Measurements from ENCODE around the gene ADRA1B.

ADRA1B gene

GRCh38 chr5:159891371-159891770, 24.9 kb upstream of the ADRA1B start:
- TF ChIP-seq CTCF (IDR thresholded peaks at IDR 0.05): no peak
- Histone ChIP-seq H3K36me3 (ENCODE audit: control insufficient read depth, insufficient read depth, low read length) (no peaks in the 10 kb centered on the region), H3K27me3 (ENCODE audit: control insufficient read depth, insufficient read depth, low read length) (no peaks in the 10 kb centered on the region), H2AFZ (no peak overlapping the region), H3K9me3 (ENCODE audit: control insufficient read depth, low read length) (no peaks in the 10 kb centered on the region), H3K27ac (no peak overlapping the region), H3K4me3 (ENCODE audit: low read depth, low read length) (no peak overlapping the region), H3K4me2 (ENCODE audit: low read length) (no peak overlapping the region), H3K79me2 (no peaks in the 10 kb centered on the region), H3K9ac (no peak overlapping the region), H3K4me1 (no peaks in the 10 kb centered on the region)

GRCh38 chr5:159893040-159893695, 23.1 kb upstream of the ADRA1B start:
- Histone ChIP-seq H3K4me1 (no peaks in the 10 kb centered on the region), H3K9ac (no peak overlapping the region), H3K27me3 (ENCODE audit: control insufficient read depth, insufficient read depth, low read length) (no peaks in the 10 kb centered on the region), H3K9me3 (ENCODE audit: control insufficient read depth, low read length) (no peaks in the 10 kb centered on the region), H3K36me3 (ENCODE audit: control insufficient read depth, insufficient read depth, low read length) (no peaks in the 10 kb centered on the region), H3K4me3 (ENCODE audit: low read depth, low read length) (no peak overlapping the region), H2AFZ (no peak overlapping the region), H3K4me2 (ENCODE audit: low read length) (no peak overlapping the region), H3K79me2 (no peaks in the 10 kb centered on the region), H3K27ac (no peak overlapping the region)
- no peak for TF ChIP-seq CTCF (IDR thresholded peaks at IDR 0.05)

GRCh38 chr5:159894149-159894720, 22.0 kb upstream of the ADRA1B start:
- no peak overlapping the region for H3K4me2 ChIP-seq (ENCODE audit: low read length)
- no peak overlapping the region for H3K27ac ChIP-seq

GRCh38 chr5:159897786-159898393, 18.4 kb upstream of the ADRA1B start:
- TF ChIP-seq CTCF (IDR thresholded peaks at IDR 0.05): no peak
- no peak overlapping the region for H2AFZ ChIP-seq
- no peaks in the 10 kb centered on the region for H3K27me3 ChIP-seq (ENCODE audit: control insufficient read depth, insufficient read depth, low read length)
- no peak overlapping the region for H3K27ac ChIP-seq
- no peak overlapping the region for H3K4me2 ChIP-seq (ENCODE audit: low read length)
- no peaks in the 10 kb centered on the region for H3K36me3 ChIP-seq (ENCODE audit: control insufficient read depth, insufficient read depth, low read length)
- H3K9me3 ChIP-seq (ENCODE audit: control insufficient read depth, low read length): no peaks in the 10 kb centered on the region
- no peaks in the 10 kb centered on the region for H3K79me2 ChIP-seq
- H3K4me3 ChIP-seq (ENCODE audit: low read depth, low read length): no peak overlapping the region
- no peak overlapping the region for H3K9ac ChIP-seq
- no peaks in the 10 kb centered on the region for H3K4me1 ChIP-seq

More at GRCh38 chr5:159894149-159894720, 22.0 kb upstream of the ADRA1B start:
- Histone ChIP-seq H3K4me3 (ENCODE audit: low read depth, low read length) (no peak overlapping the region), H3K36me3 (ENCODE audit: control insufficient read depth, insufficient read depth, low read length) (no peaks in the 10 kb centered on the region), H3K79me2 (no peaks in the 10 kb centered on the region), H2AFZ (no peak overlapping the region), H3K27me3 (ENCODE audit: control insufficient read depth, insufficient read depth, low read length) (no peaks in the 10 kb centered on the region), H3K9ac (no peak overlapping the region), H3K9me3 (ENCODE audit: control insufficient read depth, low read length) (no peaks in the 10 kb centered on the region), H3K4me1 (no peaks in the 10 kb centered on the region)
- TF ChIP-seq CTCF (IDR thresholded peaks at IDR 0.05): no peak
